ENCODE results near the gene SORCS2.

The SORCS2 gene

GRCh38 chr4:7765666-7766065 is 573.3 kb downstream of the SORCS2 start:
- Histone ChIP-seq H3K36me3 (replicated peaks; ENCODE audit: low read depth, low read length) (no peaks in the 10 kb centered on the region), H4K20me1 (ENCODE audit: insufficient read depth, low read length) (no peaks in the 10 kb centered on the region), H3K4me1 (ENCODE audit: low read length) (0 out of 2 replicates have a peak, but pooled peaks cover 4% of the 10 kb centered on the region), H2AFZ (ENCODE audit: low read depth, low read length) (no peak overlapping the region), H3K27me3 (ENCODE audit: low read depth, low read length) (peaks cover 5% of the 10 kb centered on the region), H3K27ac (ENCODE audit: low read length) (no peak overlapping the region), H3K4me3 (ENCODE audit: low read length) (no peak overlapping the region), H3K4me2 (ENCODE audit: low read length) (no peak overlapping the region), H3K9ac (ENCODE audit: low read length) (no peak overlapping the region), H3K79me2 (ENCODE audit: low read length) (no peaks in the 10 kb centered on the region), H3K9me3 (ENCODE audit: insufficient read depth, low read length) (no peaks in the 10 kb centered on the region)
- no peak for TF ChIP-seq CTCF (IDR thresholded peaks at IDR 0.05; ENCODE audit: low read depth, low read length)
- no peak for TF ChIP-seq EZH2phosphoT487 (IDR thresholded peaks at IDR 0.05; ENCODE audit: low read depth)

- Histone ChIP-seq H3K79me2 (ENCODE audit: low read length) (no peaks in the 10 kb centered on the region), H3K4me2 (ENCODE audit: low read length) (no peak overlapping the region), H4K20me1 (ENCODE audit: insufficient read depth, low read length) (no peaks in the 10 kb centered on the region), H3K27ac (ENCODE audit: low read length) (no peak overlapping the region), H3K36me3 (replicated peaks; ENCODE audit: low read depth, low read length) (no peaks in the 10 kb centered on the region), H3K9ac (ENCODE audit: low read length) (no peak overlapping the region), H3K27me3 (ENCODE audit: low read depth, low read length) (peaks cover 8% of the 10 kb centered on the region), H3K4me1 (ENCODE audit: low read length) (0 out of 2 replicates have a peak, but pooled peaks cover 4% of the 10 kb centered on the region), H3K9me3 (ENCODE audit: insufficient read depth, low read length) (no peaks in the 10 kb centered on the region), H2AFZ (ENCODE audit: low read depth, low read length) (no peak overlapping the region), H3K4me3 (ENCODE audit: low read length) (no peak overlapping the region)
- TF ChIP-seq CTCF (IDR thresholded peaks at IDR 0.05; ENCODE audit: low read depth, low read length) = no peak
- TF ChIP-seq EZH2phosphoT487 (IDR thresholded peaks at IDR 0.05; ENCODE audit: low read depth) = no peak
Measured at GRCh38 chr4:7766086-7766485, 573.7 kb downstream of the SORCS2 start.

- Histone ChIP-seq H3K4me2 (ENCODE audit: low read length) (no peak overlapping the region), H3K79me2 (ENCODE audit: low read length) (no peaks in the 10 kb centered on the region), H4K20me1 (ENCODE audit: insufficient read depth, low read length) (no peaks in the 10 kb centered on the region), H2AFZ (ENCODE audit: low read depth, low read length) (no peak overlapping the region), H3K27ac (ENCODE audit: low read length) (no peak overlapping the region), H3K9ac (ENCODE audit: low read length) (no peak overlapping the region), H3K4me1 (ENCODE audit: low read length) (peaks cover 8% of the 10 kb centered on the region), H3K27me3 (ENCODE audit: low read depth, low read length) (peaks cover 13% of the 10 kb centered on the region), H3K9me3 (ENCODE audit: insufficient read depth, low read length) (no peaks in the 10 kb centered on the region), H3K4me3 (ENCODE audit: low read length) (no peak overlapping the region), H3K36me3 (replicated peaks; ENCODE audit: low read depth, low read length) (no peaks in the 10 kb centered on the region)
- TF ChIP-seq EZH2phosphoT487 (IDR thresholded peaks at IDR 0.05; ENCODE audit: low read depth) = no peak
- TF ChIP-seq CTCF (IDR thresholded peaks at IDR 0.05; ENCODE audit: low read depth, low read length) = no peak
Measured at GRCh38 chr4:7766661-7767345, 574.5 kb downstream of the SORCS2 start.

- Histone ChIP-seq H3K4me3 (ENCODE audit: low read length) (no peak overlapping the region), H2AFZ (ENCODE audit: low read depth, low read length) (no peak overlapping the region), H4K20me1 (ENCODE audit: insufficient read depth, low read length) (no peaks in the 10 kb centered on the region), H3K27ac (ENCODE audit: low read length) (no peak overlapping the region), H3K9me3 (ENCODE audit: insufficient read depth, low read length) (no peaks in the 10 kb centered on the region), H3K79me2 (ENCODE audit: low read length) (no peaks in the 10 kb centered on the region), H3K27me3 (ENCODE audit: low read depth, low read length) (peaks cover 12% of the 10 kb centered on the region), H3K36me3 (replicated peaks; ENCODE audit: low read depth, low read length) (no peaks in the 10 kb centered on the region), H3K4me2 (ENCODE audit: low read length) (no peak overlapping the region), H3K9ac (ENCODE audit: low read length) (no peak overlapping the region), H3K4me1 (ENCODE audit: low read length) (peaks cover 10% of the 10 kb centered on the region)
- no peak for TF ChIP-seq CTCF (IDR thresholded peaks at IDR 0.05; ENCODE audit: low read depth, low read length)
- TF ChIP-seq EZH2phosphoT487 (IDR thresholded peaks at IDR 0.05; ENCODE audit: low read depth) = no peak
Measured at GRCh38 chr4:7767526-7767925, 575.2 kb downstream of the SORCS2 start.
